HG03196 (cell line): Measurements from ENCODE around the gene LCN10.

Experiments used
- ATAC-seq: cut with Tn5 transposase; IDR thresholded peaks from one replicate; pipeline ENCODE4 v1.9.1; 2021; ENCODE audit not compliant: unreplicated experiment

LCN10 gene

DNA sequence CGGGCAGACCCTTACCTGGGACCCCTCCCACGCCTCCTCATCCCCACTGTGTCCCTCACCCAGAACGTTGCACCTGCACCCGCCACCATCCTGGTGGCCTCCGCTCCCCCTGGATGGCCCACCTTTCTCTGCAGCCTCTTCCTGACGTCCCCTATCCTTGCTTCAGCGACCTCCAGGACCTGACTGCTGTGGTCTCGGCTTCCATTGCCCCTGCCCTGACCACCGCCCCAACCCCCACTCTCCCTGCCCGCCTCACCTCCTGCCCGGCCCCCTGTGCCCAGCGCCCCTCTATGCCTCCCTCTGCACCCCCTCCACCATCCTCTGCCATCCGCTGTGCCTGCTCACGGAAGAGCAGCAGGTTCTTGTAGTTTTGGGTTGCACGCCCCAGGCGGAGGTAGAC lies 2.2 kb downstream of the LCN10 start:
- ATAC-seq = no peak

DNA sequence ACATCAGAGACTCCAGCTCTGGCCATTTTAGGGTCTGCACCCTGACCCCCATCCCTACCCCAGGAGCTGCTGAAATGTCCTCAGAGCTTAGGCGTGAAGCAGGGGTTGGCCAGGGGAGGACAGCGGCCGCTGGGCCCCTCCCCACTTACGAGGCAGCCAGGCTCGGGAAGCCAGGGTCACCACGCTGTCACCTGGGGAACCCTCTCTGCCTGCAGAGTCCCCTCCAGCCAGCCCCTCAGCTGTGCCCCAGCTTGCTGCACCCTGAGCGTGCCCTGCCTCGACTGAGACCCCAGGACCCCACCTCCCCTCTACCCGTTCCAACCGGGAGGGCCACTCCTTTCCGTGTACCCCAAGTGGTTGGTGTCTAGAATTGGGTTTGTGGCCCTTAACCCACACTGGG lies 2.7 kb downstream of the LCN10 start:
- ATAC-seq = no peak

DNA sequence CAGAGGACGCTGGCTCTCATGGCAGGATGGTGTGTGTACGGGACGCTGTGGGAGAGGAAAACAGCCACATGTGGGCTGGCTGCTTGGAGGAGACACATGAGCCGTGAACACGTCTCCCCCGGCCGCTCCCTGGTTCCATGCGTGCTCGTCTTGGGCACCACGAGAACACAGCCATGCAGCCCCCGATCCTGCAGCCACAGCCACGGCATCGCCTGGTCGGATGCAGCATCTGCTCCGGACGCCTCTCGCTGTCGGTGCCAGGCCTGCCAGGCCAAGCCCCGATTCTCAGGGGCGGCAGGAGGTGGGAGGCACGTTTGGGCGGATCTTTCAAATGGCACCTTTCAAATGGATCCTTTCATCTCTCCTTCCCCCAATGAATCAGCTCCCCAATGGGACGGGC lies 3.2 kb downstream of the LCN10 start:
- ATAC-seq = no peak

DNA sequence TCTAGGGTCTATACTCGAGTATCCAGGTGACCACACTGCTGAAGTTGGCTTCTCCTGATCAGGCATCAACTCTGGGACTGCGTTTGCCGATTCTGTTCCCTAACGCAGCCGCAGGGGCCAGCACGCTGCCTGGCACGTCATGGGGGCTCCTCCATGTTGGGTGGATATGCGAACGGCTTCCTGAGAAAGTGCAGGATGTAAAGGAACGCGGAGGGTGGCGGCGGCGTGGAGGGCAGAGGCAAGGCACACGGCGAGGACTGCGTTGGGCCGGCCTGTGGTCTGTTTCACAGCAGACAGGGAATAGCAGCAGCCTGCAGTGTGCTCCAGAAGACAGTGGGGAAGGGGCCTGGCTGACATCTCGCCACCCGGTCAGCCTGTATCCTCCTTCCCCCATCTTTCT lies 3.8 kb downstream of the LCN10 start:
- no peak for ATAC-seq

DNA sequence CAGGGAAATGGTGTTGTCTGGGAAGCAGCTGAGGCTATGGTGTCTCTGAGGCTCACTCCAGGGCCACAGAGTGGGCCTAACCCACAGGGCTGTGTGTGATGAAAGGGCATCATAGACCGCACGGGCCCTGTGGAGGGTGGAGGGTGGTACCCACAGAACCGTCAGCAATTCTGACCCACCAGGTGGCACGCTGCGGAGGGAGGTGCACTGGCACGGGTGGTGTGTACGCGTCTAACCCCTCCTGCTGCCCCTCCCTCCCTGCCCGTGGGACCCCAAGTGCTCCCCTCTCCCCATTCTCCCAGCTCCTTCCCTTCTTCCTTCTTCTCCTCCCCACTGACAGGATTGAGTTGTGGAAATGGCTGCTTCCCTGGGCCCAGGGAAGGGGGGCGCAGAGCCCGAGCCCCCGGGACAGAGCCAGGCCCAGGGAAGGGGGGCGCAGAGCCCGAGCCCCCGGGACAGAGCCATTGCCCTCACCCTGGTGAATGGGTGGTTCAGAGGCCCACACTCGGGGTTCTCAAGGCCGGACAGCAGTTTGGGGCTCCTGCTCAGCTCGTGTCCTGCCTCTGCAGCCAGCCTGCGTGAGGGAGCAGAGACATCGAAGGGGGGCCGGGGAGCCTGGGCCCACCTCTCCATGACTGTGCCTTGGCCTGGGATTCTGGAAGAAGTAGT lies 6.8 kb downstream of the LCN10 start:
- ATAC-seq = no peak

DNA sequence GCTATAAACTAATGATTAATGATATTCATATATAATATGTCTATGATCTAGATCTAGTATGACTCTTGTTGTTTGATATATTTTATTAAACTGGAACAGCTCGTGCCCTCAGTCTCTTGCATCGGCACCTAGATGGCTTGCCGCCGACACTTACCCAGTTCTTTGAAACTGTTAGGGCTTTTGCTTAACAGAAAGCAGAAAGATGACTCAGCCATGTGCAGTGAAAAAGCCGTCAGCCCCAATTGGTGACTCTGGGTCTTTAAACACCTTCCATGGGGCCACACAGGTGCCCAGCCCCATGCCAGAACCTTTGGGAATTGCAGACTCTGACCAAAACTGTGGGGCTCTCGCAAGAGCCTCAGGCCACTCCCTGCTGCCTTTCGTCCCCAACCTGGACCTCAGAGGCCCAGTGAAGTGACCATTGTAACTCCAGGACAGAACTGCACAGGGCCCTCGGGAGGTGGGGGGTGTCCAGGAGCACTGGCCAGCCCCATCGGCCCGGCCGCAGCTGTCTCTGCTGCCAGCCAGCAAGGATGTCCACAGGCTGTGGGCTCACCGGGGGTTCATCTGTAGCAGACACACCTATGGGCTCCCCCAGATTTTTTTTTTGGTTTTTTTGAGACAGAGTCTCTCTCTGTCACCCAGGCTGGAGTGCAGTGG lies 7.8 kb downstream of the LCN10 start:
- ATAC-seq = no peak

DNA sequence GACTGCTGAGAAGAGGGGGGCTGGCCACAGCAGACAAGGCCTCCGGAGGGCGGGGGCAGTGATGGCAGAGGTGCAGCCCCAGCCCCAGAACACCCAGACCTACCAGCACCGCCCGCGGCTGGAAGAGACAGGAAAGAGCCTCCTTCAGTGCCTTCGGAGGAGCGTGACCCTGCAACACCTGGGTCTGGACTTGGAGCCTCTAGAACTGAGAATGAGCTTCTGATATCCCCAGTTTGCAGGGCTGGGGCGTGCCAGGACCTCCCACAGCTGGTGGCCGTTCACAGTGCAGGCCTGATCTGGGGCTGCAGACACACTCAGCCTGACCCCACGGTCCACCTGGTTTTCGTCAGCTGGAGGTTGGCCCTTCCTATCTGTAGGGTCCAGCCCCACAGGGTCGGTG lies 9.1 kb downstream of the LCN10 start:
- no peak for ATAC-seq

DNA sequence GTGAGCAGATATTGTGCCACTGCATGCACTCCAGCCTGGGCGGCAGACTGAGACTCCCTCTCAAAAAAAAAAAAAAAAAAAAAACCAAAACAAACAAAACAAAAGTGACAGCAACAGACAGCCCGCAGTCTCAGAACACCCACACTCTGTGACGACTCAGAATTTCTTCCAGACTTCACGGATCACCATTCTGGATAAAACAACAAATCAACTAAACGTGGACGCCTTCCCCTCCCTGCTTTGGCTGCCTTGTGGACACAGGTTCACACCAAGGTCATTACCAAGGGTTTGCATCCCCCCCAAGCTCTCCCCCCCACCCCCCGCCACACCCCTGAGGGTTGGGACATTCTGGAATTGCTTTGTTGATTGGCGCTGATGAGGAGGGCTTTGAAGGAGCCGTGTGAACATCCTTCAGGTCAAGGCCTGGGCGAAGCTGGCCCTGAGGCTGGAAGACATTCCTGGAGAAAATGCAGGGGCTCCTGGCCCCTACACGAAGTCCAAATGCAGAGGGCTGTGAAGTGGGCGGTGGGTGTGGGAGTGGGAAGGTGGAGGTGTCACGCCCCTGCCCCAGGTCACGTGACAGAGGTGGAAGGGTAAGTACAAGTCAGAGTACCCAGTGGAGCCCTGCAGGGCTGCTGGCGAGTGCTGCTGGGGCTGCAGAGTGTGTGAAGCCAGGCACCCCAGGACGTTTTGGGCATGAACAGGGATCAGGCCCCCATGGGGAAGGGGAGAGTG lies 10.1 kb downstream of the LCN10 start:
- ATAC-seq = no peak

DNA sequence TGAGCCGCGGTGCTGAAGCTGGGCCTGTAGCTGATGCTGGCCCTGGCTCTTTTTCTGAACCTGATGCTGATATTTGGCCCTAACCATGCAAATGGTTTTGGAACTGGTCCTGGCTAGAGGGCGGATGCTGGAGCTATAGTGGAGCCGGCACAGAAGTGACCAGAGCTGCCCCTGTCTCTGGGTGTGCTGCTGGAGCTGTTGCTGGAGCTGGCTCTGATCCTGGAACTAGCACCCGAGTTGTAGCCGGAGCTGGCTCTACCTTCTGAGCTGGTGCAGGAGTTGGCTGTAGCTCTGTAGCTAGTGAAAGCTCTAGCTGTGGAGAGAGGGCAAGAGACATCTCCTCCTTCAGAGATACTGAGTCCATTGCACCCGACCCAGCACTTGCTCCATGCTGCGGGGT lies 12.8 kb downstream of the LCN10 start:
- ATAC-seq = no peak

DNA sequence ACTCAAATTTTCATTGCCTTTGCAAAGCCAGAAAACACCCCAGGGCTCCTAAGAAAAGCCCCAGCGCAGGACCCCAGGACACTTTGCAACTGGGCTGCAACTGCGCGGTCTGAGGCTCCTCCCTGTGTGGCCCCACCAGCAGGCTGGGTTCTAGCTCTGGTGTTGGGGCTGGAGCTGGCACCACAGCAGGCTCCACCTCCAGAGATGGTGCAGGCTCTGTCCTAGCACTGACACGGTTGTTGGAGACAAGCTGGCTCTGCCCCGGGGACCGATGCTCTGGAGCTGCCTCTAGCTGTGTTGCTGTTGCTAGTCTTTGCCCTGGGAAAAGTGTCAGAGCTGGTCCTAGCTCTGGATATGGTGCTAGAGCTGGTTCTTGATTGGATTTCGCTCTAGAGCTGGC lies 13.6 kb downstream of the LCN10 start:
- no peak for ATAC-seq

DNA sequence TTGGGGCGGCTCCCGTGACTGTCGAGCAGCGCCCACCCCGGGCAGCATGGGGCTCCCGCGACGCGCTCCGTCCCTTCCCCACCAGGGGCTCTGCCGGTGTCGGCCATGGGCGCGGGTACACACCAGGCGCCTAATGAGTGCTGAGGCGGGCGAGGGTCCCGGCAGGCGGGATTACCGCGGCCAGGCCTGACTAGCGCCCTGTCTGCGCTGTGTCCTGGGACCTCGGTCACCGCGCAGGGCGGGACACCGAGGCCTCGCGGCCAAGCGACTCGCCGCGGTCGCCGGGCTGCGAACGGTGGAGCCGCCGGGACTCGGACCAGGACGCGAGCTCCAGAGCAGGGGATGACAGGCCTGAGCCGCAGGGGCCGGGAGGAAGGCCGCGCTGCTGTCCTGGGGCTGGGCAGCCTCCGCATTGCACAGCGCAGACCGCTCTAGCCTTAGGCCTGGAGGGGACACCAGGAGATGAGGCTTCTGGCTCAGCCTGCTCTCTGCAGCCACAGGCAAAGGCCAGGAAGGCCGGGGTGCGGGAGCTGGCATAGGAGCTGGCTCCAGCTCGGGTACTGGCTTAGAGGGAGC lies 14.1 kb downstream of the LCN10 start:
- peak; percentile 30 for ATAC-seq

DNA sequence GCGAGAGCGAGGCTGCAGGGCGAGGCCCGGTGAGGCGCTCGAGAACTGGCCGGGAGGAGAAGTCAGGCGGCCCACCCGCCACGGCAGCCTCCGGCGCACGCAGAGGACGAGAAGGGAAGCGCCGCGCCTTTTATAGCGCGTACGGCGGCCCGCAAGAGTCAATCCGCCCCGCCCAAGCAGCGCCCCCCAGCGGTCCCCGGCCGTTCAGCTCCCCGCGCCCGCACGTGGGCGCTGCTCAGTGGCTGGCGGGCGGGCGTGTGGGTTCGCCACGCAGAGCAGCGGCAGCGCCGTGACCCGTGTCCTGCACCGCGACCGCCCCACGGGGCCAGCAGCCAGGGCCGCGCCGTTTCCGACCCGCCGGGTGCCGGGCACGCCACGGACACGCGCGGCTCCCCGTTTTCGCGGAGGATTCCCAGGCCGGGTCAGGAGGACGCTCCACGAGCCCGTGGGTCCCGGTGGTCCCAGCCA lies 14.6 kb downstream of the LCN10 start:
- ATAC-seq = peak; percentile 64

DNA sequence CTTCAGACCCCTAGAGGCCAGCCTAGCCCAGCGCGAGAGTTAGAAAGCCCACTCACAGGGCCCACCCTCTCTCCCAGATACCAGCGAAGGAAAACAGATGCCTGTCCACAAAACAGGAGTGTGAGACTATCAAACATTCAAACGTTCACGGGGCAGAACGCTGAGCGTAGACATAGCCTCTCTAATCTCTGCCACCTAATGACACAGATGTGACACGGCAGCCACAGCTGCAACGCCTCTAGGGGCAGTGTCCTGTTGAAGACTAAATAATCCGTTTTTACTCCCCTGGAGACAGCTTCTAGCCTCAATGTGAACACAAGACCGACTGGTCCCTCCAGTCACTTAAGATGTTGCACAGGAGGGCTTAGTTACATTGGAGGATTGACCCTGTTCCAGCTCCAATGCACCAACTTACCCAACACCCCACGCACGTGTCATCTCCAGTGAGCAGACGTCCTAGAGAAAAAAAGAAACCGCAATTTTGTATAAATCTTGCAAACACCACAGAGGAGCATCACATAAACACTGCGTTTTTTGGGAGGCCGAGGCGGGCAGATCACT lies 16.0 kb downstream of the LCN10 start:
- no peak for ATAC-seq

DNA sequence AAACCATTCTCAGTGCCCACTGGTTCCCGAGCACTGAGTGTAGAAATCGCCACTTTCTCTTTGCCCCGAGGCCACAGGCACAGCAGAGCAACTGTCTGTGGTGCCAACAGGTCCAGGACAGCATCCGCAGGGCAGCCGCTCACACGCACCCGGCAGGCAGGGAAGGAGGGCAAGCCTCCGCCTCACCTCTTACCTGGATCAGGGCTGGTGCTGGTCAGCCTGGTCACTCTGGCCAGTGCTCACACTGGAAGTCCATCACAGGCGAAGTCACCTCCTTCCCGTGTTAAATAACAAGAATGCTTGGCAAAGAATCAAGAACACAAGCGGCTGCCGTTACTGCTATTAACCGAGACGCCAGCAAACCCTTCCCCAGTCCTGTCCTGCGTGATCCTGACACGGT lies 16.6 kb downstream of the LCN10 start:
- ATAC-seq = no peak

DNA sequence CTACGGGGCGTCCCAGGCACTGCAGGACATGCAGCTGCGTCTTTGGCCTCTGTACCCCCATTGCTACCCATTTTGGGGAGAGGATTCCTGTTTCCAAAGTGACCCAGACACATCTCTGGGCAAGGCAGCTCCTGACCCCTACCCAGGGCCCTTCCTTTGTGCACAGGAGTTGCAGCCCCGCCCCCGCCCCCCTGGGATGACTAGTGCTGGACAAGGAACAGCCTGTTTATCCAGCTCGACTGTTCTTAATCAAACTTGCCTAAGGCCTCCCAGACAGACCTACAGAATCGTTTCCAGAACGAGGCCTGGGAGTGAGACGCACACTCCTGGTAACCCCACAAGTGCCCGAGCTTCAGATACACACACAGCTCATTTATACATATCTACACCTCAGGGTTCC lies 17.1 kb downstream of the LCN10 start:
- ATAC-seq = no peak

DNA sequence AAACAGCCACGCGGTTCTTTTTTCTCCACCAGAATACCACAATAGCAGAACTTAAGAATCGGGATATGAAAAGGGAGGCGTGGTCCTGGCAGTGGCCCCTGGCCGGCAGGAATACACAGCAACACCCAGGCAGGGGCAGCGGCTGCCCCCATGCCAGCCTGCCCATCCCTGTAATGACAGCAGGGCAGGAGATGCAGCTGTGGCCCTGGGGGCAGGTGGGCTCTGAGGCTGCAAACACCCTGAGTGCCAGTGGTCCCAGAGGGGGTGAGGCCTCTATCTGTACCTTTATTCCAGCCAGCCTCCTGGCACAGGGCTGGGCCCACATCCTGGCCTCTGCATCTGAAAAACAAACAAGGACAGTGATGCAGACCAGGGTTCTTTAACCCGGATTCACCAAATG lies 18.0 kb downstream of the LCN10 start:
- no peak for ATAC-seq

DNA sequence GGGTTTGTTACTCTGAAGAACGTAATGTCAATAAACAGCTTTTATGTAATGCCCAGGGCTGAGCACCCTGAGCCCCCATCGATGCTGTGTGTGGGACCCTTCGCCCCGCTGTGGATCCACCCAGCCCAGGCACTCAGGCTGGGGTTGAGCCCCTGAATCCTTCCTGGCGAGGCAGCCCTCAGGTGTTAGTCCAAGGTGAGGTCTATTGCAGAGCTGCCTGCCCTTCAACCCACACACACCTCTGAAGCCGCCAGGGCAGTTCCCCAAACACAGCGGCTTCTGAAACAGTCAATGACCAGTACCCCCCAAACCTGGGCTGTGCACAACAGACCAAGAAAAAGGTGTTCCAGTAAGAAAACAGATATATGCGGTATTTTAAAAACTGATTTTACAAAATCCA lies 18.8 kb downstream of the LCN10 start:
- ATAC-seq = no peak

DNA sequence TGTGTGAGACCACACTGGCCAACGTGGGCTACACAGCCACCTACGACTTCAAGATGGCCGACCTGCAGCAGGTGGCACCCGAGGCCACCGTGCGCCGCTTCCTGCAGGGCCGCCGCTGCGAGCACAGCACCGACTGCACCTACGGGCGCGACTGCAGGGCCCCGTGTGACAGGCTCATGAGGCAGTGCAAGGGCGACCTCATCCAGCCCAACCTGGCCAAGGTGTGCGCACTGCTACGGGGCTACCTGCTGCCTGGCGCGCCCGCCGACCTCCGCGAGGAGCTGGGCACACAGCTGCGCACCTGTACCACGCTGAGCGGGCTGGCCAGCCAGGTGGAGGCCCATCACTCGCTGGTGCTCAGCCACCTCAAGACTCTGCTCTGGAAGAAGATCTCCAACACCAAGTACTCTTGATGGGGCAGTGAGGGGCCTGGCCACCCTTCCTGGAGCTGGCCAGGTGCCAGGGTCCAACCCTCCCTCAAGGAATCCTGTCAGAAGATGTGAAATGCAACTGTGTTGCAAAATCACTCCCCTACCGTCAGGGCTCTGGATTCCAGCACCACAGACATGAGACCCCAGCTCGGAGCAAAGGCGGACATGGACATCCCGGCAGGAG lies 19.3 kb downstream of the LCN10 start:
- no peak for ATAC-seq

DNA sequence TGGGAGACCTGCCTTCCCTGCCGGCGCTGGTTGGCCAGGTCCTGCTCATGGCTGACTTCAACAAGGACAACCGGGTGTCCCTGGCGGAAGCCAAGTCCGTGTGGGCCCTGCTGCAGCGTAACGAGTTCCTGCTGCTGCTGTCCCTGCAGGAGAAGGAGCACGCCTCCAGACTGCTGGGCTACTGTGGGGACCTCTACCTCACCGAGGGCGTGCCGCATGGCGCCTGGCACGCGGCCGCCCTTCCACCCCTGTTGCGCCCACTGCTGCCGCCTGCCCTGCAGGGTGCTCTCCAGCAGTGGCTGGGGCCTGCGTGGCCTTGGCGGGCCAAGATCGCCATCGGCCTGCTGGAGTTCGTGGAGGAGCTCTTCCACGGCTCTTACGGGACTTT lies 19.8 kb downstream of the LCN10 start:
- no peak for ATAC-seq

DNA sequence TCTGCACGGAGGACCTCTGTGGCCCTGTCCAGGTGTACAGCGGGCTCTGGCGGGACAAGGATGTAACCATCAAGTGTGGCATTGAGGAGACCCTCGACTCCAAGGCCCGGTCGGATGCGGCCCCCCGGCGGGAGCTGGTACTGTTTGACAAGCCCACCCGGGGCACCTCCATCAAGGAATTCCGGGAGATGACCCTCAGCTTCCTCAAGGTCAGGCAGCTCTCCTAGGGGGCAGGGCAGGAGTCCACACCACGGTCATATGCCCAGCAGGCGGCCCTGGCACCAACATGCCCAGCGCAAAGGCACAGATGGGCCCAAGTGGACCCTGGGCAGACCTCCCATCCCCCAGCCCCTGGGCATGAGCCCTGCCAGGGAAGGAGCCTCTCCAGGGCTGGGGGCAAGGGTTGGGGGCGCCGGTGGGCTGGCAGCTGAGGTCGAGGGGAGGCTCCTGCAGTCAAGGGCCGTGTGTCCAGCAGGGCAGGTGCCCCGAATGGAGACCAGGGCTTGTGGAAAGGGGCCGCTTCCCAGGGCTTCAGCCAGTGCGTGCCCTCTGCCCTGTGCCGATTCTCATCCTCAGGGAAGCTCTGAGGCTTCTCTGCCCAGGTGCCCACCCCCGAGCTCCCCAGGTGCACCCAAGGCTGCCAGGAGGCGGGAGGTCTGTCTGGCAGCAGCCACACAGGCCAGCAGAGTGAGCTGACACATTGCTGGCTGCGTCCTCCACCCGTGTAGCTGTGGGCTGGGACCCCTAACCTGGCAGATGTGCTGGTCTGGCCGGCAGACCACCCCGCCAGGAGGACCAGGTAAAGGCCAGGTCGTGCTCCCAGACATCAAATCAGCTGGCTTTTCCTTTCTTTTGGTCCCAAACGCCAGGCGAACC lies 20.4 kb downstream of the LCN10 start:
- ATAC-seq = no peak
